Activated B cell treated with CpG ODN at 0.5 μM for 24 hours (primary cell): ENCODE measurements around the gene NDUFB10. TPM values are rescaled to one million over a fixed set of nuclear protein-coding genes. Genes with fewer than 3 reads are reported as not detected.
A peak's percentile ranks its signal among the peaks of the same experiment; 100 is the strongest.

ENCODE experiments used
- ATAC-seq: fragments of 200-7000 bp; cut with Tn5 transposase; one replicate; pipeline ENCODE4 v1.10.0; 2021; ENCODE audit warnings: low read depth, mild to moderate bottlenecking, moderate library complexity
- CTCF ChIA-PET: fragments of 350-600 bp; sonication (Branson Sonifier 250); formaldehyde crosslinking; loops from one replicate; lab custom pipeline; 2021; ENCODE audit warnings: antibody characterized with exemption; lab: Charles Lee
- POLR2A ChIA-PET: fragments of 350-600 bp; sonication (Branson Sonifier 250); formaldehyde crosslinking; loops from one replicate; lab custom pipeline; 2021; ENCODE audit warnings: antibody characterized with exemption; lab: Charles Lee
- DNase-seq: peaks from one replicate; pipeline ENCODE4 v3.0.0; 2022
- H3K27ac Mint-ChIP-seq: one replicate; pipeline ENCODE4 v1.8.0; 2020; ENCODE audit warnings: mixed read lengths
- H3K27me3 Mint-ChIP-seq: one replicate; pipeline ENCODE4 v1.8.0; 2021; ENCODE audit warnings: mixed read lengths
- H3K36me3 Mint-ChIP-seq: one replicate; pipeline ENCODE4 v1.8.0; 2021; ENCODE audit warnings: low read depth, mixed read lengths
- H3K4me1 Mint-ChIP-seq: one replicate; pipeline ENCODE4 v1.8.0; 2021; ENCODE audit warnings: mixed read lengths
- H3K4me3 Mint-ChIP-seq: one replicate; pipeline ENCODE4 v1.8.0; 2020; ENCODE audit warnings: mild to moderate bottlenecking, mixed read lengths
- H3K9me3 Mint-ChIP-seq: one replicate; pipeline ENCODE4 v1.8.0; 2020; ENCODE audit warnings: mixed read lengths
- CTCF ChIP-seq: fragments of 200-600 bp; IDR thresholded peaks from one replicate; pipeline ENCODE4 v1.8.0; 2022; ENCODE audit warnings: antibody characterized with exemption, mild to moderate bottlenecking
- intact Hi-C: fragments of 100-400 bp; cut with micrococcal nuclease; formaldehyde crosslinking; loops from one replicate; pipeline ENCODE4 v1.15.1; 2024
- total RNA-seq: library from RNA; stranded (reverse); gene quantifications from 2 replicates; pipeline ENCODE4 v1.2.3, GENCODE V29; 2022

Gene NDUFB10
- total RNA-seq, 1 donor from 2014 or later, result 77.4 TPM

GRCh38 chr16:1989209-1990100 lies 30.1 kb downstream of the NDUFB10 start, which contains the start of gene SYNGR3:
Gene SYNGR3, plus strand, starts transcription at chr16:1989970. Its CDS starts 133 bp downstream, at chr16:1990103.
- TF ChIP-seq CTCF, result no peak
- ChIA-PET POLR2A (interaction anchor here (0.7 to 21.9 kb wide), 8 partner anchors 8 to 226 kb away, joined by 3 to 351 read pairs (median 10); partner anchors contain the start of genes MLST8, NDUFB10, NOXO1 and PGP), CTCF (interaction anchor here (1.9 kb wide), 1 partner anchor 14 kb away, joined by 4 read pairs; no protein-coding TSS in a partner anchor)
- intact Hi-C loops, result loop anchor here (5.0 kb wide), 1 partner anchor 377 kb away; the partner anchor contains the start of genes CRAMP1 and IFT140
- peak within 1 kb of the TSS; percentile 82 for H3K4me3 Mint-ChIP-seq
- H3K27ac Mint-ChIP-seq, result peak within 1 kb of the TSS; percentile 88
- DNase-seq, result peak; percentile 38
- no peaks in the 10 kb centered on the region for H3K27me3 Mint-ChIP-seq
- no peaks in the 10 kb centered on the region for H3K9me3 Mint-ChIP-seq
- H3K4me1 Mint-ChIP-seq, result peaks cover 38% of the 10 kb centered on the region
- H3K36me3 Mint-ChIP-seq, result peaks cover 16% of the 10 kb centered on the region
- no peak for ATAC-seq

GRCh38 chr16:1990101-1990350 lies 30.7 kb downstream of the NDUFB10 start:
- ChIA-PET CTCF (no interaction called here), POLR2A (interaction anchor here (1.2 to 21.9 kb wide), 10 partner anchors 9 to 225 kb away, joined by 3 to 351 read pairs (median 14); partner anchors contain the start of genes MLST8, MSRB1, NDUFB10 and NOXO1)
- TF ChIP-seq CTCF, result no peak
- intact Hi-C loops, result loop anchor here (5.0 kb wide), 1 partner anchor 378 kb away; the partner anchor contains the start of genes CRAMP1 and IFT140
- H3K4me1 Mint-ChIP-seq, result peaks cover 32% of the 10 kb centered on the region
- no peaks in the 10 kb centered on the region for H3K9me3 Mint-ChIP-seq
- H3K27ac Mint-ChIP-seq, result no peak overlapping the region
- H3K27me3 Mint-ChIP-seq, result no peaks in the 10 kb centered on the region
- peaks cover 16% of the 10 kb centered on the region for H3K36me3 Mint-ChIP-seq
- no peak overlapping the region for H3K4me3 Mint-ChIP-seq
- no peak for ATAC-seq
- DNase-seq, result no peak

- no peaks in the 10 kb centered on the region for H3K9me3 Mint-ChIP-seq
- no peak for TF ChIP-seq CTCF
- H3K36me3 Mint-ChIP-seq, result peaks cover 18% of the 10 kb centered on the region
- peaks cover 29% of the 10 kb centered on the region for H3K4me1 Mint-ChIP-seq
- intact Hi-C loops, result loop anchor here (5.0 kb wide), 1 partner anchor 378 kb away; the partner anchor contains the start of genes CRAMP1 and IFT140
- DNase-seq (peak; percentile 64), ATAC-seq (no peak)
- ChIA-PET CTCF (interaction anchor here (0.9 kb wide), 1 partner anchor 150 kb away, joined by 3 read pairs; no protein-coding TSS in a partner anchor), POLR2A (interaction anchor here (0.6 to 21.9 kb wide), 19 partner anchors 9 to 892 kb away, joined by 3 to 351 read pairs (median 5); partner anchors contain the start of genes EME2, FLYWCH2, MLST8 and MRPS34)
- H3K27me3 Mint-ChIP-seq, result no peaks in the 10 kb centered on the region
- peak overlapping the region; percentile 82 for H3K4me3 Mint-ChIP-seq
- peak overlapping the region; percentile 88 for H3K27ac Mint-ChIP-seq
Observed at GRCh38 chr16:1990351-1991134, 31.2 kb downstream of the NDUFB10 start.

- ChIA-PET POLR2A (interaction anchor here (0.6 to 21.9 kb wide), 20 partner anchors 10 to 892 kb away, joined by 3 to 351 read pairs (median 4); partner anchors contain the start of genes EME2, FLYWCH2, MLST8 and MRPS34), CTCF (interaction anchor here (0.9 to 1.1 kb wide), 2 partner anchors 14 to 149 kb away, joined by 3 read pairs; no protein-coding TSS in a partner anchor)
- ATAC-seq (peak; percentile 54), DNase-seq (peak; percentile 57)
- TF ChIP-seq CTCF, result no peak
- intact Hi-C loops, result loop anchor here (5.0 kb wide), 1 partner anchor 379 kb away; the partner anchor contains the start of genes CRAMP1 and IFT140
- H3K27ac Mint-ChIP-seq, result peak overlapping the region; percentile 88
- H3K4me3 Mint-ChIP-seq, result peak overlapping the region; percentile 82
- H3K9me3 Mint-ChIP-seq, result no peaks in the 10 kb centered on the region
- peaks cover 29% of the 10 kb centered on the region for H3K4me1 Mint-ChIP-seq
- peaks cover 13% of the 10 kb centered on the region for H3K36me3 Mint-ChIP-seq
- no peaks in the 10 kb centered on the region for H3K27me3 Mint-ChIP-seq
Observed at GRCh38 chr16:1991135-1991551, 31.8 kb downstream of the NDUFB10 start.
